ENCODE measurements around the gene CHST11.

The CHST11 gene

DNA sequence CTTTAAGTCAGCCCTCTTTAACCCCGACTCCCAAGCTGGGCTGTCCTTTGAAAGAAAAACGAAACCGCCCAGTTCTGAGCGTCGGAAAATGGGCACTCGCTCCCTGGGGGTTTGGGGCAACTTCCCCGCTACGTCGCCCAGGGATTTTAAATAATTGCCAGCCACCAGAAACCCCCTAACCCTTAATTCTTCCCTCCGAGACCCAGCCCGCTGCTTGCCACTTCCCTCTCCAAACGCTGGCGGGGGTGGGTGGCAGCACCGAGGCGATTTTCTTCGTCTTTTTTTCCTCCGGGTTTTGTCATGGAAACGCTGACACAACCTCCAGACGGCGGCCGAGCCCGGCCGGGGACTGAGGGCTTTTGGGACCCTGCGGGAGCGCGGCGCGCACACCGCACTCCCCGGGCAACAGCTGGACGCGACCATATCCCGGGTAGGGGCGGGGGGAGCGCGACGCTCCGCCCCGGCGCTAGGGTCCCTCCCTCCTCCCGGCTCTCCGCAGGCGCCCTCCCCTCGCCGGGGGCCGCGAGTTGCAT, at the start of gene CHST11:
Gene CHST11, plus strand, starts transcription at position 532 of the 533 bp plus-strand sequence.
- DNase-seq (ENCODE audit: low read depth), result peak; percentile 58
- peak; percentile 26 for TF ChIP-seq CTCF (conservative IDR thresholded peaks at IDR 0.05; ENCODE audit: low read depth, low read length)
- peak within 1 kb of the TSS; percentile 90 for H3K4me3 ChIP-seq (ENCODE audit: low read length)

DNA sequence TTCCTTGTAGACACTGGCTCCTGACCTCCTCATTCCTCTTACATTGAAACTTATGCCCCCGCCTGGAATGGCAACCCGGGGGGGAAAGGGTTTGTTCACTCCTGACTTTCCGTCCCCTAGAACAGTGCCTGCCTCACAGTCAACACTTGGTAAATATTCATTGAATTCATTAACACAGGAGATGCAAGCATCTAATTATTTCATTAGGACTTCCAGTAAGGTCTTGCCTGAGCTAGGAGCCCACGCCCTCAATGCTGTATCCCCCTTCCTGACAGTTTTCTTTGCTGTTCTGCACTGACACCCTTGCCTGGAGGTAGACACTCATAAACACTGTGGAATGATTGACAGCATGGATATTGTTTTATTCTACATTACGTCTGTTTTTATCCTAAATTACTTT, 49.3 kb upstream of the CHST11 start:
- no peak overlapping the region for H3K4me3 ChIP-seq (ENCODE audit: low read length)
- DNase-seq (ENCODE audit: low read depth), result no peak
- no peak for TF ChIP-seq CTCF (conservative IDR thresholded peaks at IDR 0.05; ENCODE audit: low read depth, low read length)

GRCh38 chr12:104407922-104408321, 48.8 kb upstream of the CHST11 start:
- DNase-seq (ENCODE audit: low read depth), result no peak
- no peak for TF ChIP-seq CTCF (conservative IDR thresholded peaks at IDR 0.05; ENCODE audit: low read depth, low read length)
- H3K4me3 ChIP-seq (ENCODE audit: low read length), result no peak overlapping the region

DNA sequence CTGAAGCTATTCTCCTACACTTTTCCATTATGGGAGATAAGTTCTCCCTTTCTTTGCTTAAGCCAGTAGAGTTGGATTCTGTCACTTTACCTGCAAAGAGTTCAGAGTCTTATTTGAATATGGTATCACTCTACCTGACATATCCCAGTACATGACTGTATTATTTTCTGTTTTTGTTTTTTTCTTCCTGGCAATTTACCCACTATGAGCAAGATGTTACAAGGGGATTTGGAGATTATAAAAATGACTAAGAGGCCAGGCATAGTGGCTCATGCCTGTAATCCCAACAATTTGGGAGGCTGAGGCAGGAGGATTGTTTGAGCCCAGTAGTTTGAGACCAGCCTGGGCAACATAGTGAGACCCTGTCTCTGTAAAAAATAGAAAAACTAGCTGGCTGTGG, 46.4 kb upstream of the CHST11 start:
- TF ChIP-seq CTCF (conservative IDR thresholded peaks at IDR 0.05; ENCODE audit: low read depth, low read length), result no peak
- DNase-seq (ENCODE audit: low read depth), result no peak
- H3K4me3 ChIP-seq (ENCODE audit: low read length), result no peak overlapping the region

- TF ChIP-seq CTCF (conservative IDR thresholded peaks at IDR 0.05; ENCODE audit: low read depth, low read length), result no peak
- no peak for DNase-seq (ENCODE audit: low read depth)
- H3K4me3 ChIP-seq (ENCODE audit: low read length), result no peak overlapping the region
These were observed 46.0 kb upstream of the CHST11 start for GRCh38 chr12:104410786-104411185.

- no peak overlapping the region for H3K4me3 ChIP-seq (ENCODE audit: low read length)
- no peak for TF ChIP-seq CTCF (conservative IDR thresholded peaks at IDR 0.05; ENCODE audit: low read depth, low read length)
- peak; percentile 50 for DNase-seq (ENCODE audit: low read depth)
These were observed 44.7 kb upstream of the CHST11 start for GRCh38 chr12:104411826-104412641.

- no peak overlapping the region for H3K4me3 ChIP-seq (ENCODE audit: low read length)
- DNase-seq (ENCODE audit: low read depth), result no peak
- no peak for TF ChIP-seq CTCF (conservative IDR thresholded peaks at IDR 0.05; ENCODE audit: low read depth, low read length)
These were observed 44.1 kb upstream of the CHST11 start for GRCh38 chr12:104412681-104413080.

Measured in retinal pigment epithelial cell (primary cell).